Trophoblast cell (in vitro differentiated cells and primary cell): ENCODE results near the gene DSTN.

ENCODE experiments used
- DNase-seq, 2 donors: peaks; one replicate each; pipeline ENCODE4 v3.0.0-alpha.2; 2016
- H2AFZ ChIP-seq: 2 replicates; pipeline ENCODE4 v1.6.1; 2013; ENCODE audit warnings: low read length, moderate library complexity, mild to moderate bottlenecking; ENCODE audit not compliant: insufficient read depth, poor library complexity
- H2AK5ac ChIP-seq: 2 replicates; pipeline ENCODE4 v1.6.1; 2013; ENCODE audit warnings: mild to moderate bottlenecking, low read length
- H2BK120ac ChIP-seq: 2 replicates; pipeline ENCODE4 v1.6.1; 2013; ENCODE audit warnings: low read length, mild to moderate bottlenecking, moderate library complexity; ENCODE audit not compliant: insufficient read depth, poor library complexity
- H2BK12ac ChIP-seq: 2 replicates; pipeline ENCODE4 v1.6.1; 2013; ENCODE audit warnings: mild to moderate bottlenecking, low read length, moderate library complexity
- H2BK5ac ChIP-seq: 2 replicates; pipeline ENCODE4 v1.6.1; 2013; ENCODE audit warnings: low read length, low read depth, moderate library complexity, mild to moderate bottlenecking; ENCODE audit not compliant: poor library complexity
- H3K14ac ChIP-seq: 2 replicates; pipeline ENCODE4 v1.6.1; 2013; ENCODE audit warnings: mild to moderate bottlenecking, low read length
- H3K18ac ChIP-seq: 2 replicates; pipeline ENCODE4 v1.6.1; 2013; ENCODE audit warnings: mild to moderate bottlenecking, low read length
- H3K23ac ChIP-seq: 2 replicates; pipeline ENCODE4 v1.6.1; 2013; ENCODE audit warnings: low read length
- H3K27ac ChIP-seq: 2 replicates; pipeline ENCODE4 v1.5.1; 2013; ENCODE audit warnings: low read depth, mild to moderate bottlenecking, inconsistent platforms, low read length, moderate library complexity
- H3K27me3 ChIP-seq: 2 replicates; pipeline ENCODE4 v1.6.1; 2013; ENCODE audit warnings: inconsistent platforms, mild to moderate bottlenecking, low read length, moderate library complexity; ENCODE audit not compliant: insufficient read depth
- H3K36me3 ChIP-seq, 2 experiments: 1 replicate in 1 of 2; 2 replicates in 1 of 2; pipeline ENCODE4 v1.6.1; 2013; ENCODE audit warnings: low read length in 2 of 2, mild to moderate bottlenecking in 2 of 2, moderate library complexity in 1 of 2; ENCODE audit not compliant: insufficient read depth in 2 of 2, control insufficient read depth in 1 of 2
- H3K4ac ChIP-seq: 2 replicates; pipeline ENCODE4 v1.6.1; 2013; ENCODE audit warnings: low read depth, mild to moderate bottlenecking, low read length, moderate library complexity
- H3K4me1 ChIP-seq, 2 experiments: 1 replicate in 1 of 2; 2 replicates in 1 of 2; pipeline ENCODE4 v1.6.1; 2013; ENCODE audit warnings: low read length in 2 of 2, mild to moderate bottlenecking in 2 of 2, moderate library complexity in 1 of 2; ENCODE audit not compliant: insufficient read depth in 2 of 2, control insufficient read depth in 1 of 2
- H3K4me2 ChIP-seq: 2 replicates; pipeline ENCODE4 v1.6.1; 2013; ENCODE audit warnings: inconsistent platforms, mild to moderate bottlenecking, low read length, moderate library complexity
- H3K4me3 ChIP-seq: 2 replicates; pipeline ENCODE4 v1.5.1; 2013; ENCODE audit warnings: mild to moderate bottlenecking, low read depth, low read length, inconsistent platforms
- H3K79me1 ChIP-seq: one replicate; pipeline ENCODE4 v1.6.1; 2013; ENCODE audit warnings: low read length
- H3K79me2 ChIP-seq: 2 replicates; pipeline ENCODE4 v1.6.1; 2013; ENCODE audit warnings: low read length, mild to moderate bottlenecking; ENCODE audit not compliant: control insufficient read depth, insufficient read depth, poor library complexity
- H3K9ac ChIP-seq: 2 replicates; pipeline ENCODE4 v1.6.1; 2013; ENCODE audit warnings: mild to moderate bottlenecking, low read length
- H3K9me3 ChIP-seq: 2 replicates; pipeline ENCODE4 v1.6.1; 2013; ENCODE audit warnings: low read depth, mild to moderate bottlenecking, control low read depth, inconsistent platforms, low read length; ENCODE audit not compliant: insufficient read depth
- H4K12ac ChIP-seq: 2 replicates; pipeline ENCODE4 v1.6.1; 2013; ENCODE audit warnings: low read depth, mild to moderate bottlenecking, low read length, moderate library complexity
- H4K8ac ChIP-seq: 2 replicates; pipeline ENCODE4 v1.6.1; 2013; ENCODE audit warnings: low read depth, mild to moderate bottlenecking, low read length, moderate library complexity
- H4K91ac ChIP-seq: one replicate; pipeline ENCODE4 v1.6.1; 2013; ENCODE audit warnings: low read depth, mild to moderate bottlenecking, low read length, moderate library complexity
- WGBS: extraction: QIAGEN DNeasy Blood & Tissue Kit; methylation state at CpG from one replicate; pipeline ENCODE4 v1.1.7; 2013; ENCODE audit warnings: missing lambda C conversion rate; ENCODE audit not compliant: insufficient read length, insufficient coverage; ENCODE audit errors: extremely low coverage; 5-methylcytosine and 5-hydroxymethylcytosine counted together

Gene DSTN

DNA sequence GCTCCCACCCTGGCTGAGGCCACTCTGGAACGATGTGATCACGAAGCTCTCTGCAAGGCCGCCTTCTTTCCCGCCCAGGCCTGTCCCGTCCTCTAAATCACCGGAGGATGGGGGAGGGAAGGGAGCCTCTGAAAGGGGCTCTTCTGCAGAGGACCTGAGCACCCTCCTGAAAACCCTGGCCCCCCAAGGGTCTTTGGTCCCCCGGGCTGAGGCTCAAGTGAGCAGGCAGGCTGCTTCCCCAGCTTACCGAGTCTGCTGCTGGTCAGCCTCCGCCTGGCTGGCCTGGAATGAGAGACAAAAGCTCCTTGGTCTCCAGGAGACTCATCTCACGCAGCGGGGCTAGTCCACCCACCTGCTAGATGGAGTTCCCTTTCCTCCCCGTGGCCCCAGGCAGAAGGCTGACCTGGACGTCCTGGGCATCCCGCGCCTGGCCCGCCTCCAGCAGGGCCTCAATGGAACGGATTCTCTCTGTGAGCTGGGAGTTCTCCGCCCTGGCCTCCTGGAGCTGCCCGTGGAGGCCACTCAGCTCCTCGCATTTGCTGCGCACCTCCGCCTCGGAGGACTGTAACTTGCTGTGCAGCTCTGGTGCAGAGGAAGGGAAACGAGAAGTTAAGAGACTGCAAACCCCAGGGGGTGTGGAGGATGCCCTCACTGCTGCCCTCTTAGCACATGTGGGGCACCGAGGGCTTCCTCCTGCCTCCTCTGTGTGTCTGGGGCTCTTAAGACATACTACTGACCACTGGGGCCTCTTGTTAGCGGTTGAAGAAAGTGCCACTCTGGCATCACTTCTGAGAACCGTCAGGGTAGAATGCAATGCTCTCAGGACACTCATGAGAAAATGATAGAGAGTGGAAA is 57.5 kb downstream of the DSTN start:
- Histone ChIP-seq H4K12ac (no peak overlapping the region), H2AK5ac (no peak overlapping the region), H3K36me3 (peaks cover 90 to 97% of the 10 kb centered on the region in 2 experiments), H3K4me1 (no peaks in the 10 kb centered on the region), H3K18ac (no peak overlapping the region), H3K4me3 (no peak overlapping the region), H3K27ac (no peak overlapping the region), H3K27me3 (no peaks in the 10 kb centered on the region), H3K79me1 (no peaks in the 10 kb centered on the region), H3K9me3 (peaks cover 3% of the 10 kb centered on the region), H2AFZ (no peak overlapping the region), H2BK12ac (no peak overlapping the region), H3K4ac (no peak overlapping the region), H3K14ac (no peak overlapping the region), H3K79me2 (no peaks in the 10 kb centered on the region), H4K91ac (no peak overlapping the region), H2BK5ac (no peak overlapping the region), H3K9ac (no peak overlapping the region), H2BK120ac (no peak overlapping the region), H4K8ac (no peak overlapping the region), H3K23ac (no peak overlapping the region), H3K4me2 (no peak overlapping the region)
- no CpG with 5 or more reads among the region's 27 CpGs for WGBS
- no peak for DNase-seq

DNA sequence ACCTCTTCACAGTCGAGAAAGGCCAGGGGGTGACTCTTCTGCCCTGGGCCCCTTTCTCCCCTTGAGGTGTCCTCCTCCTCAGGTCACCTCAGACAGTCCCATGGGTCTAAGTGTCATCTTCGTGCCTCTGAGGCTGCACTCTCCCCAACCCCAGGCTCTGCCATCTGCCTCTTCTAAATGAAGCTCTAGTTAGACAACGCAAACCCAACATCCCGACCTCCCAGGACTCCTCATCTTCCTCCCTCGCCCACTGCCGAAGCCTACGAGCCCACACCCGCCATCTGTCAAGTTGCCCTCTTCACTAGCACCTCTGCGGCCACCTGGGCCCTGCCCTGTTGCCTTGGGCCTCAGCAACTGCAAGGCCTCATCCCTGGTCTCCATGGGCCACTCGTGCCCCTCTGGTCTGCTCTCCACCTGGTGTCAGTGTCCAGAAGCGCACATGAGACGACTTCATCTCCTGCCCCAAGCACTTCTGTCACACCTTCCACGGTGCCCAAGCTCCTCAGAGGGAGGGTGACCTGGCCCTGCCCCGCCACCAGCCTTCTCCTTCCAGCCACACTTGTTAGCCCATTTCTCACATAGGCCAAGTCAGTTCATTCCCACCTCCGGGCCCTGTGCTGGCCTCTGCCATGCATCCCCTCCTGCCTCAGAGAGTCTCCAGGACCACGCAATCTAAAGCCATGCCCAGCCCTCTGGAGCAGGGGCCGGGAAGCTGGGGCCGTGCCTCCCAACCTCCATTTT is 58.4 kb downstream of the DSTN start:
- no peak overlapping the region for H3K23ac ChIP-seq
- no peaks in the 10 kb centered on the region for H3K27me3 ChIP-seq
- H2BK12ac ChIP-seq: no peak overlapping the region
- no peak overlapping the region for H4K91ac ChIP-seq
- no peak overlapping the region for H2BK5ac ChIP-seq
- H4K12ac ChIP-seq: peak overlapping the region; percentile 16
- H3K4me3 ChIP-seq: no peak overlapping the region
- no peak overlapping the region for H2AK5ac ChIP-seq
- no peak overlapping the region for H3K9ac ChIP-seq
- H3K14ac ChIP-seq: no peak overlapping the region
- peaks cover 90 to 97% of the 10 kb centered on the region in 2 experiments for H3K36me3 ChIP-seq
- no peak overlapping the region for H3K18ac ChIP-seq
- no peaks in the 10 kb centered on the region for H3K4me1 ChIP-seq
- no peak for DNase-seq
- H2BK120ac ChIP-seq: no peak overlapping the region
- no peak overlapping the region for H3K4ac ChIP-seq
- no peaks in the 10 kb centered on the region for H3K79me1 ChIP-seq
- no CpG with 5 or more reads among the region's 18 CpGs for WGBS
- H4K8ac ChIP-seq: no peak overlapping the region
- H3K9me3 ChIP-seq: peaks cover 3% of the 10 kb centered on the region
- H3K27ac ChIP-seq: no peak overlapping the region
- H2AFZ ChIP-seq: no peak overlapping the region
- H3K4me2 ChIP-seq: no peak overlapping the region
- H3K79me2 ChIP-seq: no peaks in the 10 kb centered on the region

DNA sequence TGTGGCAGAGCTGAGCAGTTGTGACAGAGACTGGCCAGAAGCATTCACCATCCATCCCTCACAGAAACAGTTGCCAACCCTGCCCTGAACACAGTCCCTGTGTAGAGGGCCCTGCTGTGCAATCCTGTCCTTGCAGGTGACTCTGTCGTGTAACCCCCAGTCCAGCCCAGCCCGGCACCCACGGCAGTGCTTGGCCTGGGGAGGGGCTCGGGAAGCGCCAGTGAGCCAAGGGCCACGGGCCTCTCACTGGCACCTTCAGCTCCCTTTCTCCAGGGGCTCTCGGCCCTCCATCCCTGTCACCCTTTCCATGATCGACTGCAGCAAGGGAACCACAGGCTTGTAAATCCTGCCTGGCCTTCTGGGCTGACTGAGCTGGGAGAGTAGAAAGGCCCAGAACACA is 59.1 kb downstream of the DSTN start:
- no peak overlapping the region for H3K4me3 ChIP-seq
- no peak overlapping the region for H3K27ac ChIP-seq
- no CpG with 5 or more reads among the region's 8 CpGs for WGBS
- H3K23ac ChIP-seq: no peak overlapping the region
- H3K4me2 ChIP-seq: no peak overlapping the region
- no peak overlapping the region for H3K14ac ChIP-seq
- H3K18ac ChIP-seq: no peak overlapping the region
- H2BK5ac ChIP-seq: no peak overlapping the region
- no peaks in the 10 kb centered on the region for H3K79me1 ChIP-seq
- H3K79me2 ChIP-seq: no peaks in the 10 kb centered on the region
- H4K8ac ChIP-seq: no peak overlapping the region
- H3K27me3 ChIP-seq: no peaks in the 10 kb centered on the region
- DNase-seq: no peak
- no peak overlapping the region for H4K91ac ChIP-seq
- H2BK12ac ChIP-seq: no peak overlapping the region
- H3K9me3 ChIP-seq: peaks cover 3% of the 10 kb centered on the region
- no peak overlapping the region for H2AFZ ChIP-seq
- H2AK5ac ChIP-seq: no peak overlapping the region
- H3K4ac ChIP-seq: no peak overlapping the region
- no peak overlapping the region for H2BK120ac ChIP-seq
- H3K9ac ChIP-seq: no peak overlapping the region
- no peak overlapping the region for H4K12ac ChIP-seq
- H3K4me1 ChIP-seq: no peaks in the 10 kb centered on the region
- peaks cover 91 to 98% of the 10 kb centered on the region in 2 experiments for H3K36me3 ChIP-seq

DNA sequence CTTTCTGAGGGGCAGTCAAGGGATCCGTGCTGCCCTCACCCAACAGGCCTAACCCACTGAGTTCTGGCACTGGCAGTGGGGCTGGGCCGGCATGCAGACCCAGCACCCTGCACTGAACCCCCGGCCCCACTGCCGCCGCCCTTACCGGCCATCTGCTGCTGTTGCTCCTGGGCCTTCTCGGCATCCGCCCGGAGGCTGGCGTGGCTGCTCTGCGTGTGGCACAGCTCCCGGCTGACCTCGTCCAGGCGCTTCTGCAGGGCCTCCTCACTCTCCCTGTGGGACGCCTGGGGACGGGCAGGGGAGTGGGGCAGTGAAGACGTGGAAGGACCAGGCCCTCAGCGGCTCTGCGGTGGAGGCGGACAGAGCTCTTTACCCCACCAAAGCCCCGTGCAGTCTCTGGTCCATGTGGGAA is 59.8 kb downstream of the DSTN start:
- Histone ChIP-seq H2BK5ac (no peak overlapping the region), H2BK120ac (no peak overlapping the region), H3K9me3 (no peaks in the 10 kb centered on the region), H3K4ac (no peak overlapping the region), H4K91ac (no peak overlapping the region), H3K14ac (no peak overlapping the region), H3K79me2 (no peaks in the 10 kb centered on the region), H3K4me1 (no peaks in the 10 kb centered on the region), H3K27ac (no peak overlapping the region), H4K8ac (no peak overlapping the region), H2AFZ (no peak overlapping the region), H3K18ac (no peak overlapping the region), H3K23ac (no peak overlapping the region), H2BK12ac (no peak overlapping the region), H3K27me3 (no peaks in the 10 kb centered on the region), H3K9ac (no peak overlapping the region), H3K36me3 (peaks cover 91 to 98% of the 10 kb centered on the region in 2 experiments), H4K12ac (no peak overlapping the region), H3K4me3 (no peak overlapping the region), H2AK5ac (no peak overlapping the region), H3K4me2 (no peak overlapping the region), H3K79me1 (no peaks in the 10 kb centered on the region)
- no peak for DNase-seq
- WGBS: no CpG with 5 or more reads among the region's 21 CpGs
